ENCODE data around the gene TUBB1.
"Not testable (repeated sequence)": the region's sequence is repeated elsewhere in the genome, so short reads cannot be mapped to it uniquely, and the experiment has no call there.

The TUBB1 gene

DNA sequence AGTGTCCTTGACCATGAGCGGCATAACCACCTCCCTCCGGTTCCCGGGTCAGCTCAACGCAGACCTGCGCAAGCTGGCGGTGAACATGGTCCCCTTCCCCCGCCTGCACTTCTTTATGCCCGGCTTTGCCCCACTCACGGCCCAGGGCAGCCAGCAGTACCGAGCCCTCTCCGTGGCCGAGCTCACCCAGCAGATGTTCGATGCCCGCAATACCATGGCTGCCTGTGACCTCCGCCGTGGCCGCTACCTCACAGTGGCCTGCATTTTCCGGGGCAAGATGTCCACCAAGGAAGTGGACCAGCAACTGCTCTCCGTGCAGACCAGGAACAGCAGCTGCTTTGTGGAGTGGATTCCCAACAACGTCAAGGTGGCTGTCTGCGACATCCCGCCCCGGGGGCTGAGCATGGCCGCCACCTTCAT, 4.9 kb downstream of the TUBB1 start:
- DNase-seq: no peak

DNA sequence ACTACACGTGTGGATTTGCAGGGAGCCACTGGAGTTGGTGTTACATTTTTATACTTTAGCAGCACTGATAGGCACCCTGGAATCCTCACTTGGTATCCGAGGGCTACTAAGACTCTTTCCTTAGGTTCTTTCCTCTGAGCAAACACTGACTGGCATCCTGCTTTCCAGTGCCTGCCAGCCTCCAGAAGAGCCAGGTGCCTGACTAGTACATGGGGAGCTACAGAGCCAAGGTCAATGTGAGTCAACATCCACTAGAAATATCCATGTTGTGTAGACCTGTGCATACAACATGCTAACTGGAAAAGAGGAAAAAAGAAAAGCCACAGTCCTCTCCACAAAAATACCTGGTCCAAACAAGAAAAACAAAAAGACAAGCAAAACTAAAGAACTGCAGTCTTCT, 5.9 kb downstream of the TUBB1 start:
- no peak for DNase-seq

DNA sequence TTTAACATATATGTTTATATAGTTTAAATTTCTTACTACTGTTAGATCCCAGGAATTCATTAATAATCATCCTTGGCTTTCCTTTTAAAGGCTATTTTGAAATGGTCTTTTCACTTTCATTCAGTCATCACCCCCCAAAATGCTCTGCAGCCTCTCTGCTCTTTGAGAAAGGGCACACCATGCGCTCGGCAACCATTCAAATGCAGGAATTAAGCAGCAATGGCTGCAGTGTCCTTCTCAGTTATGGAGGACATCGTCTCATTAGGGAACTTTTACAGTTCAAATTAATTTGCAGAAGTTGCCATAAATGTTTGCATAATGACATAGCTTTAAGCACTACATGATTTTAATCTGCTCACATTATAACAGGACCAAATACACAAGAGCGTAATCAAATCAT, 6.3 kb downstream of the TUBB1 start:
- DNase-seq: no peak

DNA sequence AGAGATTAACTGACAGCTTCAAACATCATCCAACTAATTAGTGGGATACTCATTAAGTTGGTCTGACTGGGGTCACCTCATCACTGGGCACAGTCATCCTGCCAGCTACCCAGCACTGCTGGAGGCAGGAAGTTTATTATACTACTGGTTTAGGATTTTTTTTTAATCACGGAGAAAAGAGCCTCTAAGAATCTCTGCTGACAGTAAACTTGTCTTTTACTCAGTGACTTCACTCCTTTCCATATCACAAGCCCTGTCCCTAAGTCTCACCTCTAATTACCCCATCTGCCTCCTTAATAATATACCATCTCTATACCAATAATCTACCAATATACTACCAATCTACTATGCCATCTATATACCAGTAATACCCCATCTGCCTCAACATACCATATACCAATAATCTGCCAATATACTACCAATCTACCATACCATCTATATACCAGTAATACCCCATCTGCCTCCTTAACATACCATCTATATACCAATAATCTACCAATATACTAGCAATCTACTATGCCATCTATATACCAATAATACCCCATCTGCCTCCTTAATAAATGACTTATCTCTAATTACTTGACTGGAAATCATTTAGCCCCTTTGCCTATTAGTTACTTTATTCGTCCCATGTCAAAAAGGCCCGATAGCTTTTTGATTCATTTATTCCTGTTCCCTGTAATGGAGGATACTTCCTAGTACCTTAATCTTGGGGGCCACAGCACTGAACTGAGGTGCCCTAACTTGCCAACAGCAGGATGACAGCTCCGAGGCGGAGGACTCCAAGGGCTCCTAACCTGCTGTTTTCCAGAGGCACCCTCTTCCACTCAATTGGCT, 7.9 kb downstream of the TUBB1 start:
- DNase-seq: no peak

DNA sequence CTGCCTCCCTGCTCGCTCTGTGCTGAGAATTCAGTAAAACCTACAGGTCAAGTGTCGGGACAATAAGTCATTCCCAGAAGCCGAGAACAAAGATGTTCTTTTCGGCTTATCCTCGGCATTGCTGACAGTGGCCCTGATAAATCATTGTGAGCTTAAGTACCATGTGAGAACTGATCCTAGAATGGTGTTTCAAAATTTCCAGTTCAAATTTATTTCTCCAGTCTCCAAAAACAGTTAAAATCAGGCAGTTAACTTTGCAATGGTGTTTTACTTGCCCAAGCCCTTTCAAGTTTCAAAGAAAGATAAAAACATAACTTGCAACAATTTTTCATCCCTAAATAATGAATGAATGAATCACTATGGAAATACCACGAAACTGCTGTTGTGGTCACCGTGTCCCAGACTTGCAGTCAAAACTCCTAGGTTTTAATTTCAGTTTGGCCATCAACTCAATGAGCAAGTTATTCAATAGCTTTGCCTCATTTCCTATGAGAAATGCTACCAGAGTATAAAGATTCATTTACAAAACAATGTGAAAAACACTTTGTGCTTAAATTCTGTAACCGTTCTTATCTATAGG, 8.6 kb downstream of the TUBB1 start:
- no peak for DNase-seq

DNA sequence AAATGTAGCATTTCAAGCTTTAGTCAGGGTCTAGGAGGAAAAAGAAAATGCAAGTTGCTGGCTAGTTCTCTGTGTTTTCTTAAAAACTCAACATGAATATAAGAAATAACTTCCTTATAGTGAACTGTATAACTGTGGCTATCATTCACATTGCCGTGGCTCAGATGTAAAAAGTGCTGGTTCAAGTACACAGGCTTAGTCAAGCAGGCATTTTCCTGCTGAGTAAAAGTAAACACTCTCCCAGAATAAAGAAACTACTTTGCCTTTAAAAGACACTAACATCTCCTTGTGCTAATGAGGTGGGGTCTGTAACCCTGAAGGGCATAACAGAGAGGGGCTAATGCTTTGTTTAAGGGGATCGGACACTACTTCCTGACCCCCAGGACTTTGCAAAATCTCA, 9.6 kb downstream of the TUBB1 start:
- no peak for DNase-seq

DNA sequence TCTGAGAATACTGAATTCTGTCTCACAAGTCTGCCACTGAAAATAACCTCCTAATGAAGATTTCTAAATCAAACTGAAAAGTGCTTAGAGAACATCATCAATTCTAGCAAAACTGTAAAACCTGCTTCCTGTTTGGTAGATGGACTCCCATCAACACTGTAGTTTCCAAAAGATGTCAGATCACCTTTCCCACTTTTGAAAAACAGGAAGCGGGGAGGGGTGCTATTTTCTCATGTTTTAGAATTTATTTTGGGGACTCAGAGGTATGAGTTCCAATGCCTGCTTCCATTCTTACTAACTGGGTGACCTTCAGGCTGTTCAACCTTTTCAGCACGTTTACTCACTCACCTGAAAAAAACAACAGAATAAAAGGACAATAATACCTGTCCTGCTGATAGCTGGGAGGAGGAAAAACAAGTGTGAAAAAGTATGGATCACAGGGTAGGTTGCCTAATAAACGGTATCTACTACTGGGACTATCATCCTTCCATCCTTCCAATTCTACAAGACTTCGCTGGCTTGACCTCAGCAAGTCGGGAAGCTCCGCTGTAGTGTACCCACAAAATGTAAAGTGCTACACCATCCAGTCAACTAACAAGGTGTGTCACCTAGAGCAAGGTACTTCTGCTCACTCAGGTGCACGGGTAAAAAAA, 11.8 kb downstream of the TUBB1 start:
- no peak for DNase-seq

DNA sequence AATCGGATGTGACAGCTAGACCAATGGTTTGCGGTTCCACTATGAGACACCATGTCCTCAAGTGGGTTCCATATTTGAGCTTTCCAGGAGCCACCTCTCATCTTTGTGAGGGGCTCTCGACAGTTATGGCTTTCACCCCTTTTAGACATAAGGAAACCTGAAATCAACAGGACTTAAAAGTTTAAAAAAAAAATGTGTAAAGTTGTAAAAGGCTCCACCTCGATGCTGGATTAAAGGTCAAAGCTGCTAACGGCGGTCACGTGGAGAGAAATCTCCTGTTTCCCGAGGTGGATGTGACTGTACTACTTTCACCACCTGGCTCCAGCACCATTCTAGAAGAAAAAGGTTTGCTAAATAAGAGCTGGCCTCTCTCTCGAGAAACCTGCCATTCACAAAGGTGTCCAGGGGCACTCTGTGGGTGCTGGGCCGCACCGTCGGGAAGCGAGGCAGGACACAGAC, 12.4 kb downstream of the TUBB1 start:
- no peak for DNase-seq

DNA sequence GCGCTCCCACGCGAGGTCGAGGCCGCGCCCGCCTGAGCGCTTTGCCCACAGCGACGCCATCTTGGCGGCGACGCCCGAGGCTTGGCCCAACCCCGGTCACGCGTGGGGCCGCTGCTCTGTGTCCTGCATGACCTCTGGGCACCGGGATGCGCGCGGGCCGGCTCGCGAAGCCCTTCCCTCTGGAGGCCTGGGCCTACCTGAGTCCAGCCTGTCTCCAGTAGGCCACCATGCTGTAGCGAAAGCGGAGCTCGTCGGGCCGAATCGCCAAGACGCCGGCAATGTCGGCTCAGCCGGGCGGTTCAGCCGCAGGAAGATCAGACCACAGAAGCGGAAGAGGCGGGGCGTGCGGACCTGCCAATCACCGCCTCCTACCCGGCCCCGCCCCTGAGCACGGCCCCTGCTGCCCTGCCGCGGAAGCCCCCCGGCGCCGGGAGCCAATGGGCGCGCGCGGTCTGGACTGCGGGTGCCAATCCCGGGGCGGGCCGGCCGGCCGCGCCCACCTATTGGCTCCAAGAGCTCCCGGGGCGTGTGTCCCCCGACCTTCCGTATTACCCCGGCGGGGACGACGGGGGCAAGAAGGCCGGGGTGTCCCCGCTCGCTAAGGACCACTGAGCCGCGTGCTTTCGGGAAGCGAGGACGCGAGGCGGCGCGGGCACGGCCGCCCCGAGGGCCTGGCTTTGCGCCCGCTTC, 12.9 kb downstream of the TUBB1 start, which contains the start of gene ATP5F1E:
TSS of gene ATP5F1E (minus strand) at position 313 of the 690 bp plus-strand sequence. CDS start at position 229, 84 bp downstream.
- peak; percentile 97 for DNase-seq

DNA sequence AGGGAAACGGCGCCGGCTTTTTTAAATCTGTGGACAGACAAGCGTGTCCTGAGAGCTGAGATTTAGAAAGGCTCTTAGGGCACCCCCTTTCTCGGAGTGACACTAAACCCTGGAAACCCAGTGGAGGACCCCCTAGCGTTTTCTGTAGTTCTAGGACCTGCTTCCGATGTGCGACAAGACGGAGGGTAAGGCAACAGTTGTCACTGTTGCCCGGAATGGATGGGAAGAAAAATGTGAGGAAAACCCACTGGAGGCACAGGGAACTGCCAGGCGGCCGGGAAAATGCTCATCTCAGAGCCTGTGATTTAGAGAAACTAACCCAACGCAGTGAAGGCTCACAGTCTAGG, 13.5 kb downstream of the TUBB1 start:
- DNase-seq: no peak

DNA sequence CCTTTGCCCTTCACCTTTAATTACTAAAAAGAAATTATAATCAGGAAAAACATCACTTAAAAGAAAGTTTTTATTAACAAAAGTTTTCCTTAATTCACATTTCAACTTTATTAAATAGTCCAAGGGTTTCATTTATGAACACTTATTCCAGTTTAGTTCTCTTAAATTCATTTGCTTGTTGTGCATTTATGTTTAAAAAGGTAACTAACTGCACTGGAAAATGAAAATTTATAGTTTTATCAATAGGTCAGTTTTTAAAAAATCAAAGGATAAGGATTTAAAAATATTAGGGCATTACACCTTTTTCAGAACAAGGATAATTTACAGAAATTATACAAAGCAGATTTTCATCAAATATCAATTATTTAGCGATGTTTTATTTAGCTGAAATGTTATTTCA, 13.9 kb downstream of the TUBB1 start:
- DNase-seq: no peak

DNA sequence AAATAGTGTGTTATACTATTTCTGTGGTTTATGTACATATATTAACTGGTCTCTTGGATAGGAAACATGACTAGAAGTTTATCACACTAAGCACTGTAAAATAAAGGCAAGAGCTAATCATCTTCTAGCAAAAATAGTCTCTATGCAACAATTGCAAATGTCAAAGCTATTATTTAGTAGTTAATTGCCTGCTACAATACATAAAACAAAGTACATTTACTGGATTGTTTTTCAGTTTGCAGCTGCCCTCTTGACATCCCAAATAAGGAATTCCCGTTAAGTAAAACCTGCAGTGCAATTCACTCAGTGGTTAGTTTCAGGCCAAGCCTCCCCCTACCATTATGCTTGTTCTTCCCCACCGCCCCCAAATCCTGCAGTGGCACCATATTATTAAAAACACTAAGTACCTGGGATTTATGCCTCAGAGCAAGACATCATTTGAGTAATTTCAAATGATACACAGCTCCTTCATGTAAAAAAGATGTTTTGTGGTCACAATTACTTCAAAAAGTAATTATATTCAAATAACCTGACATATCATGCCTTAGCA, 14.5 kb downstream of the TUBB1 start:
- DNase-seq: no peak

DNA sequence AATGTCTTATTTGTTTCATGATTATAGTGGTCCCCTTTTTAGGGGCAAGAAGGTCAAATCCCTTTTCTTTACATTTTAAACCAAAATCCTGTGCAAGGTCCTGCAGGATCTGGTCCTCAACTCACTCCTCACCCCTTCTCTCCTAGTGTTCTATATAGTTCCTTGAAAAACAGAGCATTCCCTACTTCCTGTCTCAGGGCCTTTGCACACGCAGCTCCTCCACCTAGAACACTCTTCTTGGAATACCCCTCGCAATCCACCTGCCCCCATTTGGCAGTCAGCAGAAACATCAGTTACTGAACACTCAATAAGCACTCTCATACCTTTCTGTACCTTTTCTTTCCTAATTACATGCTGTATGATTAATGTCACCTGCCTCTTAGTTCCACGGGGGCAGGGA, 16.2 kb downstream of the TUBB1 start:
- DNase-seq: no peak

DNA sequence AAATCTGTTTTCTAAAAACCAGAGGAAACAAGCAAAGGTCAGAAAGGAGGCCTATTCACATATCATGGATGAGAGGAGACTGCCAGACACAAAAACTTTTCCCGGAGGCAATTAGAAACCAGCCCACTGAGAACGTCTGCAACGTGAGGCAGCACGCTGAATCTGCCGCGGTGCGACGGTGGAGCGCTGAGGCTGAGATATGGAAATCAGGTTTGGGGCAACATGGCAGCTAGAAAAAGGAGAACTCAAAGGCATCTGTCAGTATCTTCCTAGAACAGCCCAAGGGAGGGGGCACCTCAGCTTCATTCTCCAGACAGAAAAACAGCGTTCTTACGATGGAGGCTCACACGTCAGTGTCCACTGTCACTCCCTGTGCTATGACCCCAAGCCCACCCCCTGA, 18.2 kb downstream of the TUBB1 start:
- no peak for DNase-seq

DNA sequence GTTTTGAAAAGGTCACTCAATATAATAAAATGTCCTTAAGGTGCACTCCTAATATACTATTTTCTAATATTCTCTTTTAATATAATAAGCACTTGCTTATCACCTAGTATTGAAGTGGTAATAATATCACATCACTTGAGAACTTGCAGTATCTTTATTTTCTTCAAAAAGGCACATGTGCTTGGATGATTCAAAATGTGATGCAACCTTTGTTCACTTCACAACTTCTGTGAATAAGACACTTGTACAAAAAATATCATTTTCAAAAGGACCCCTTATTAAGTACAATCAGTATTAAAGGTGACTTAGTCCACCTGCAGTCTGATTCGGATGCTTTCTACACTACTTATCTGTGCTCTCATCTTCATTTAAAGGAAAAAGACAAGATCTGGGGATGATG, 20.0 kb downstream of the TUBB1 start:
- DNase-seq: no peak

DNA sequence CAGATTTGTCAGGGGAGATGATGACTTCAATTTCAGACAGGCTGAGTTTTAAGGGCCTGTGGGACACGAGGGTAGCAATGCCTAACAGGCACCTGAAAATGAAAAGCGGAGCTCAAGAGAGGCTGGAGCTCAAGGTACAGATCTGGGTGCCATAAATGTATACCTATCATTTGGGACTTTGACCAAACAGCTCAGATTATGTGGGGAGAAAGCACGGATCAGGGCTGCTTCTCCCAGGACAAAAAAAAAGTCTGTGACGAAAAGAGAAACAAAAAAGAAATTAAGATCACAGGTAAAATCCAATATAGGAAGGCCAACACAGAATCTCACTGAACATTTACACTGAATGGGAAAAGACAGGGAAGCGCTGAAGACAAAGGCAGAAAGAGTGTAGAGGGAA, 21.4 kb downstream of the TUBB1 start:
- DNase-seq: no peak

DNA sequence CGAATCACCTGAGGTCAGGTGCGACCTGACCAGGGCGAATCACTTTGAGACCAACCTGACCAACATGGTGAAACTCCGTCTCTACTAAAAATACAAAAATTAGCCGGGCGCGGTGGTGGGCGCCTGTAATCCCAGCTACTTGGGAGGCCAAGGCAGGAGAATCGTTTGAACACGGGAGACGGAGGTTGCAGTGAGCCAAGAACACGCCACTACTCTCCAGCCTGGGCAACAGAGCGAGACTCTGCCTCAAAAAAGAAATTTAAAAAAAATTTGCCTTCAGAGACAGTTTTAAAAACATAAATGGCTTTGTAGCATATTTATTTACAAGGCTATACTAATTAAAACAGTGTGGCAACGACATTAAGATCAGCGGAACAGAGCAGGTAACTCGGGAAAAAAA, 22.3 kb downstream of the TUBB1 start:
- not testable (repeated sequence) for DNase-seq

DNA sequence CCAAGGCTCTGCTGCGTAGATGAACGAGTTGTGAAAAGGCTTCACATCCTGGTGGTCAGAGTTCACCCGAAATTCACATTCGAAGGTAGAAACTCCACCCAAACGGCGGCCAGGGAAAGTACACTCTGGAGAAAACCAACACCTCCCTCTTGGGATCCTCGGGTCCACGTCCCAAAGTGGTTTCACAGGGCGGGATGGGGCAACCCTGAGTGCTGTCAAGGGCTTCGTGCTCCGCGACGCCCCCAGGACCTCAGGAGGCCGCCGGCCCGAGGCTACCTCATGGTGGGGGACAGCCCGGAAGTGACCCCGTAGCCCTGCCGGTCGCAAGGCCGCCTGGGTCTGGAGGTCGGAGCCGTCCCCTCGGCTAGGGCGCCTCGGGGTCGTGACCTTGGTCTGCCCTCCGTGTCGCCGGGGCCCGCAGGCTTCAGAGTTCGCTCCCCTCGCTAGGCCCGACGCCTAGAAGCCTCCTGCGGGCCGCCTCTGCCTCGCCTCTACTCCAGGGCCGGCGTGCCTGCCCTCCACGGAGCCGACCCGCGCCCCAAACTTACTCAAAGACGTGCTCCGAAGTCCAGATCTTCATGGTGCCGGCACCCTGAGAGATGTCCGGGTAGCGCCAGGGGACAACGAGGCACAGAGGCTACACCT, 23.0 kb downstream of the TUBB1 start, which contains the start of gene PRELID3B:
TSS of gene PRELID3B (minus strand) at position 636 of the 645 bp plus-strand sequence. CDS start at position 580, 56 bp downstream.
- DNase-seq: peak; percentile 46

DNA sequence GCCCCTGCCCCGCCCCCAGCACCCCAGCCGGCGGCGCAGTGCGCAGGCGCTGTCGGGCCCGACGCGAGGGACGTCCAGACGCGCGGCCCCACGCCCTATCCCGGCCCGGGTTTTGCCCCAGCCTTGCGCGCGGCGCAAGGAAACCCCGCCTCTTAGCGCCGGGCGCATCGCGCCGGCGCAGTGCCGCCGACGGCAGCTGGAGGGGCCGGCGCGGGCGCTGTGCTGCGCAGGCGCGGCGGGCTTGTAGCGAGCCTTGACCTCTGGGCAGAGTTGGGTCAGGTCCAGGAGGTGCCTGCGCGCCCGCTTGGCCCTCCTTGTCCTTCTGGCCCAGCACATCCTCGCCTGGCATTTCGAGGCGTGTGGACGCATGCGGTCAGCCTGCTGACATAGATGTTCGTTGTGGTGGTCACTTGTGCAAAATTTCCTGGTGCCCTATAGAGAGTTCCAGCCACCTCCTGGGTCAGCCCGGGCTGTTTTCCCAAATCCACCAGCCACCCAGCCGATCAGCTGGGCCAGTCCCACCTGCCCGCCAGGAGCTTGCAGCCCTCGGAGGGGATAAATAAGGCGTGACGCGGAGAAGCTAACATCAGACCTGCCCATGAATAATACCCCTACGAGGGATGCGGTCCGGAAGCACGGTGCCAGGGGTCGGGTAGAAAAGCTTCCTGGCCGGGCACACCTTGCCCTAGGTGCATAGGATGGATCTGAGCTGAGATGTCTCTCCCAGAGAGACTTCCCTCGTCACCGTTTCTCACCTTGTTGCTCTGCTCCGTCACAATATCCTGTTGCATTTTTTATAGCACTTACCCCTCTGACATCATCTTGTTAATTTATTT, 23.8 kb downstream of the TUBB1 start:
- DNase-seq: peak; percentile 95

DNA sequence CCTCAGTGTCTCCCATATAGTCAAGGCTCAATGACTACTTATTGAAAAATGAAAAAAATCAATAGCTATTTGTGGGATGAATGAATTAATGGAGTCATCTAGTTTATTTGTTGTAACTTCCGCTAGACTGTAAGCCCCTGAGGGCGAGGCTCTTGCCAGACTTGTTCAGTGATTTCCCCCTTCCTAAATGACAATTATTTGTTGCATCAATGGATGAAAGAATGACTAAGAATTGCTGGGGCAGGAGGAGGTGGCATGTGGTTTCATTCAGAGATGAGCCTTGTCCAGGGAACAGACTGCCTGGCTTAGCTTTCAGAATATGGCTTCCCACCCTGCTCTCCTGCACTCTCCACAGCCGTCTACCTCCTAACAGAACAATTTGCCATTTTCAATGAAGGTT, 24.5 kb downstream of the TUBB1 start:
- no peak for DNase-seq

DNA sequence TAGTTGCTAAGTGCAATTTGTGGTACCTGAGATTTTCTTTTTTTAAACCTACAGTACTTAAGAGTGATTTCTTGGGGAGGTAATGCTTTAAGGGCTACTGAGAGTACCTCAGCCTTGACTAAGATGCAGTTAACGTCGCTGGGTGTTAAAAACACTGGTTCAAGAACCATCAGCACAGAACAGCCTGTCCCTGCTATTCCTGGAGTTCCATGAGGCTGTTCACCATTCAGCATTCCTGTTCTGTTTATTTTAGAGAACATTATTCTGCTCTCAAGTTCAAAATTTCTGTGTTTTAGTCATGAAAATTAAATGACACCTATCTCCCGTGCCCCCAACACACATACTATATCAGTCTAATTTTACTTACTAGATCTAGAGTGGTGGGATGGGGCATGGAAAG, 25.1 kb downstream of the TUBB1 start:
- DNase-seq: no peak

DNA sequence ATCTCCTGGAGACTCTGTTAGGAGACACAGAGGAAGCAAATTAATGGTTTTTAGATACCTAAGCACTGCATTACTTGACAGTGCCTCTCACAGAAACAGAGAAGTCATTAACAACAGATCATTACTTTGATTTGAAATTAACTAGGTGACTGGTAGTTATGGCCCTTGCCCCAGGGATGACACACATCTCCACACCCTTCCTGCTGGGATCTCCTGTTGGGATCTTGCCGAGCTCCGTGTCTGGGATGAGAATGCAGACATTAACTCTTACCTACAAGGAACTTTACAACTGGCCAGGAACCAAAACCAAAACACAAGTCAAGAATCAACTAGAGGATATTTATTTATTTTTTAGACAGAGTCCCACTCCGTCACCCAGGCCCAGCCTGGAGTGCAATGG, 25.6 kb downstream of the TUBB1 start:
- DNase-seq: no peak
